Measurements from ENCODE around the gene ABLIM1. TPM values are rescaled to one million over a fixed set of nuclear protein-coding genes. Genes with fewer than 3 reads are reported as not detected.

Gene ABLIM1
- total RNA-seq, 1 donor from 2014 or later: 70.0 TPM

DNA sequence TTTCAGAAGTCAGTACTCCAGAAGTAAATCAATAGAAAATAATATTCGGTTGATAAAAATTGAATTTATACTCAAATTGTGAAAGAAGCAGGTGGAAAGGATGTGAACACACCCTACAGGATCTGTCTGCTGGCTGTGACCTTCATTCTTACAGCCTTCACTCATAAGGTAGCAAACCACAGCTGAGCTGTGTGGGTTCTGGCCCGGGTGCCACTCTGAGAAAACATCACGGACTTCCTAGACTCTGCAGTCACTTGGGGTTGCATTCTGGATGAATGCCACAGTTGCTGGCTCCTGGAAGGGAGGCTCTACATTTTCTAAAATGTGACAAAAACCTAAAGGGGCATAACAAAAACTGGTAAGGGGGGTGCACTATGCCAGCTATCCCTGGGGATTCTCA is 36.0 kb upstream of the ABLIM1 start:
- Mint-ChIP-seq H3K4me1 (ENCODE audit: low read depth, unreplicated experiment) (peaks cover 47% of the 10 kb centered on the region), H3K27me3 (ENCODE audit: low read depth, unreplicated experiment) (no peaks in the 10 kb centered on the region), H3K36me3 (ENCODE audit: low read depth, unreplicated experiment) (no peaks in the 10 kb centered on the region), H3K9me3 (ENCODE audit: unreplicated experiment) (no peaks in the 10 kb centered on the region), H3K4me3 (ENCODE audit: unreplicated experiment) (no peak overlapping the region), H3K27ac (ENCODE audit: unreplicated experiment) (peak overlapping the region; percentile 67)
- Histone ChIP-seq H3K79me2 (ENCODE audit: insufficient read depth, low read length) (no peaks in the 10 kb centered on the region), H2AFZ (ENCODE audit: low read depth, low read length) (no peak overlapping the region), H3K4me1 (ENCODE audit: insufficient read depth, low read length) (peaks cover 18% of the 10 kb centered on the region), H3K9me3 (ENCODE audit: insufficient read depth, low read depth, low read length) (no peaks in the 10 kb centered on the region), H3K36me3 (ENCODE audit: insufficient read depth, low read length) (no peaks in the 10 kb centered on the region), H3K4me3 (ENCODE audit: insufficient read depth, low read depth, low read length) (no peak overlapping the region), H3K4me2 (ENCODE audit: low read length) (no peak overlapping the region), H3K27me3 (ENCODE audit: insufficient read depth, low read length) (no peaks in the 10 kb centered on the region), H3K9ac (ENCODE audit: low read length) (no peak overlapping the region), H4K20me1 (ENCODE audit: insufficient read depth, low read length) (no peaks in the 10 kb centered on the region), H3K27ac (ENCODE audit: low read depth, low read length) (no peak overlapping the region)
- peak; percentile 35 for DNase-seq (ENCODE audit: low read depth)
- TF ChIP-seq EZH2 (IDR thresholded peaks at IDR 0.05; ENCODE audit: insufficient read depth, low read length) (no peak), CTCF (IDR thresholded peaks at IDR 0.05; ENCODE audit: insufficient read depth, low read depth, low read length) (no peak)
- FAIRE-seq: no peak

GRCh38 chr10:114691442-114691941 is 33.4 kb upstream of the ABLIM1 start:
- H3K27me3 Mint-ChIP-seq (ENCODE audit: low read depth, unreplicated experiment): no peaks in the 10 kb centered on the region
- Histone ChIP-seq H3K79me2 (ENCODE audit: insufficient read depth, low read length) (no peaks in the 10 kb centered on the region), H3K27me3 (ENCODE audit: insufficient read depth, low read length) (no peaks in the 10 kb centered on the region), H3K27ac (ENCODE audit: low read depth, low read length) (no peak overlapping the region), H3K9ac (ENCODE audit: low read length) (no peak overlapping the region), H3K36me3 (ENCODE audit: insufficient read depth, low read length) (no peaks in the 10 kb centered on the region), H4K20me1 (ENCODE audit: insufficient read depth, low read length) (no peaks in the 10 kb centered on the region), H3K4me1 (ENCODE audit: insufficient read depth, low read length) (peaks cover 11% of the 10 kb centered on the region), H3K9me3 (ENCODE audit: insufficient read depth, low read depth, low read length) (no peaks in the 10 kb centered on the region), H2AFZ (ENCODE audit: low read depth, low read length) (no peak overlapping the region), H3K4me2 (ENCODE audit: low read length) (peak overlapping the region; percentile 37), H3K4me3 (ENCODE audit: insufficient read depth, low read depth, low read length) (no peak overlapping the region)
- no peaks in the 10 kb centered on the region for H3K36me3 Mint-ChIP-seq (ENCODE audit: low read depth, unreplicated experiment)
- peak; percentile 77 for DNase-seq (ENCODE audit: low read depth)
- H3K4me3 Mint-ChIP-seq (ENCODE audit: unreplicated experiment): no peak overlapping the region
- FAIRE-seq: peak; percentile 83
- peak overlapping the region; percentile 29 for H3K27ac Mint-ChIP-seq (ENCODE audit: unreplicated experiment)
- TF ChIP-seq EZH2 (IDR thresholded peaks at IDR 0.05; ENCODE audit: insufficient read depth, low read length) (no peak), CTCF (IDR thresholded peaks at IDR 0.05; ENCODE audit: insufficient read depth, low read depth, low read length) (no peak)
- H3K9me3 Mint-ChIP-seq (ENCODE audit: unreplicated experiment): no peaks in the 10 kb centered on the region
- H3K4me1 Mint-ChIP-seq (ENCODE audit: low read depth, unreplicated experiment): peaks cover 30% of the 10 kb centered on the region

- Mint-ChIP-seq H3K36me3 (ENCODE audit: low read depth, unreplicated experiment) (no peaks in the 10 kb centered on the region), H3K27ac (ENCODE audit: unreplicated experiment) (no peak overlapping the region), H3K27me3 (ENCODE audit: low read depth, unreplicated experiment) (no peaks in the 10 kb centered on the region), H3K4me3 (ENCODE audit: unreplicated experiment) (no peak overlapping the region), H3K9me3 (ENCODE audit: unreplicated experiment) (no peaks in the 10 kb centered on the region), H3K4me1 (ENCODE audit: low read depth, unreplicated experiment) (peaks cover 46% of the 10 kb centered on the region)
- Histone ChIP-seq H2AFZ (ENCODE audit: low read depth, low read length) (no peak overlapping the region), H3K4me2 (ENCODE audit: low read length) (no peak overlapping the region), H3K79me2 (ENCODE audit: insufficient read depth, low read length) (no peaks in the 10 kb centered on the region), H3K4me1 (ENCODE audit: insufficient read depth, low read length) (peaks cover 33% of the 10 kb centered on the region), H3K9ac (ENCODE audit: low read length) (no peak overlapping the region), H3K36me3 (ENCODE audit: insufficient read depth, low read length) (no peaks in the 10 kb centered on the region), H3K4me3 (ENCODE audit: insufficient read depth, low read depth, low read length) (no peak overlapping the region), H3K27ac (ENCODE audit: low read depth, low read length) (no peak overlapping the region), H3K27me3 (ENCODE audit: insufficient read depth, low read length) (no peaks in the 10 kb centered on the region), H3K9me3 (ENCODE audit: insufficient read depth, low read depth, low read length) (no peaks in the 10 kb centered on the region), H4K20me1 (ENCODE audit: insufficient read depth, low read length) (no peaks in the 10 kb centered on the region)
- DNase-seq (ENCODE audit: low read depth) (no peak), FAIRE-seq (no peak)
- TF ChIP-seq CTCF (IDR thresholded peaks at IDR 0.05; ENCODE audit: insufficient read depth, low read depth, low read length) (no peak), EZH2 (IDR thresholded peaks at IDR 0.05; ENCODE audit: insufficient read depth, low read length) (no peak)
Measured at GRCh38 chr10:114688786-114689185, 30.7 kb upstream of the ABLIM1 start.
